ENCODE results near the gene IL11.

Gene IL11

DNA sequence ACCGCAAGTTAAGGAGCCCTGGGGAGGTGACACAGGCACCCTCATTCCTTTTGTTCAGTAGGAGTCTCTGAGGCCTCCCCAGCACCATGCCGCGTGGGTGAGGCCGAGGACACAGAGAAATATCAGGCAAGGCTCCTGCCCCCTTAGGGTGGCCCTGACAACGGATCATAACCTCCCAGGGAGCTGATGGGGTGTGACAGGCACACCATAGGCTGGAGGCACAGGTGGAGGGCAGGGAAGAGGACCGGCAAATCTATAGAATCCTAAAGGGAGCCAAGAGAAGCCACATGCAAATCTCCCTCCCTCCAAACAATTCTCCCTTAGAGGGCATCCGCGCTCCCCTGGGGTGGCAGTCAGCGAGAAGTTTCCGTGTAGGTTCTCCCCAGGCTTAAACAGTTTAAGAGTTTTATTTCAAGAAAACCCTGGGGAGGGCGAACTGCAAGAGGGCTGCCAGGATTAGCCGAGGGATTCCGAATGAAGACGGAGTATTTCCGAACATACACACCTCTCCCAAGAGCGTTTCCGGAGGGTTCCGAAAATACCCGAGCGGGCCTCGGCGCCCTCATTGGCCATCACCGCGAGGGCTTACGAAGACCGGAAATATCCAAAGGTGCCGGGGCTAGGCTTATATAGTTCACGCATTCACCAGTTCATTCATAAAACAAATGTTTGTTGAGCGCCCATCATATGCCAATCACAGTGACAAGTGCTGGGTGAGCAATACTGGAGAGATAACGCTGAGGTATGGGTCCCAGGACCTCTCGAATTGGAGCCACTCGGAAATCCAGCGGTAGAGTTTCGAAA lies 14.9 kb upstream of the IL11 start:
- TF ChIP-seq, protein P1, sequence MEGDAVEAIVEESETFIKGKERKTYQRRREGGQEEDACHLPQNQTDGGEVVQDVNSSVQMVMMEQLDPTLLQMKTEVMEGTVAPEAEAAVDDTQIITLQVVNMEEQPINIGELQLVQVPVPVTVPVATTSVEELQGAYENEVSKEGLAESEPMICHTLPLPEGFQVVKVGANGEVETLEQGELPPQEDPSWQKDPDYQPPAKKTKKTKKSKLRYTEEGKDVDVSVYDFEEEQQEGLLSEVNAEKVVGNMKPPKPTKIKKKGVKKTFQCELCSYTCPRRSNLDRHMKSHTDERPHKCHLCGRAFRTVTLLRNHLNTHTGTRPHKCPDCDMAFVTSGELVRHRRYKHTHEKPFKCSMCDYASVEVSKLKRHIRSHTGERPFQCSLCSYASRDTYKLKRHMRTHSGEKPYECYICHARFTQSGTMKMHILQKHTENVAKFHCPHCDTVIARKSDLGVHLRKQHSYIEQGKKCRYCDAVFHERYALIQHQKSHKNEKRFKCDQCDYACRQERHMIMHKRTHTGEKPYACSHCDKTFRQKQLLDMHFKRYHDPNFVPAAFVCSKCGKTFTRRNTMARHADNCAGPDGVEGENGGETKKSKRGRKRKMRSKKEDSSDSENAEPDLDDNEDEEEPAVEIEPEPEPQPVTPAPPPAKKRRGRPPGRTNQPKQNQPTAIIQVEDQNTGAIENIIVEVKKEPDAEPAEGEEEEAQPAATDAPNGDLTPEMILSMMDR (conservative IDR thresholded peaks at IDR 0.05; ENCODE audit: low read depth): no peak
- ChIA-PET POLR2A (ENCODE audit: low non-redundant PET) (interaction anchor here (0.6 to 1.7 kb wide), 4 partner anchors 17 to 84 kb away, joined by 3 to 9 read pairs (median 4); partner anchors contain the start of gene KMT5C), CTCF (interaction anchor here (1.1 to 1.3 kb wide), 3 partner anchors 21 to 97 kb away, joined by 3 read pairs; no protein-coding TSS in a partner anchor)
- H3K27ac ChIP-seq: peak overlapping the region; percentile 98
- peak; percentile 89 for DNase-seq (ENCODE audit: low spot score)

DNA sequence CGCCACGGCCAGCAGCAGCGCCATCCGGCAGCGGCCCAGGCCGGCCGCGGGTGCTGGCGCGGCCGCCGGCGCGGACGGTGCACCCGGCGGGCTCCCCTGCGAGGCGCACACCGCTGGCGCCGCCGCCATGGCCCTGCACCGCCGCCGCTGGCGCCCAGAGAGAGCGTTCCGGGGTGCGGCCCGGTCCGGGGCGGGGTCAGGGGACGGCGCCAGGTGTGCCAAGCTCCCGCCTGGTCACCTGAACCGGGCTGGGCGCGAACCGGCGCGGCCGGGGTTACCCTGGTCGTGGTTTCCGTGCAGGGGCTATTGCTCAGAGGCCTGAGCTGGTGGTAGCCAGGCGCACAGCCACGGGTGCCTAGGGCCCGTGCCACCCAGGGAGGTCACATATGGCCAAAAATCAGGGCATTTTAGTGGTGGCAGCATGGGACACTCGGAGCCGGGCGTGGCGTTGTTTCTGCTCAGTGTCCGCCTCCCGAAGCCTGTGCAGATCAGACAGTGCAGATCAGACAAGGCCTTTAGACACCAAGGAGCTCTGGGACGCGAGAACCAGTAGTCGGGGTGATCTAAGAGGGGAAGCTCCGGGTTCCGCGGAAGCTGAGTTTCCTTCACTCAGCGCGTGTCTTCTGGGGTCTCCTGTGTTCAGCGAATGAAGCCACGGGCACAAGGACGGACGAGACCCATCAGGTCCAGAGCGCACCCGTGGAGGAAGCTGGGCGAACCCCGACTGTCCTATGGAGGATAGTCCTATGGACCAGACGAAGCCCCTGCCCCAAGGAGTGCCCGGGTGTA lies 14.1 kb upstream of the IL11 start, which contains the start of gene TMEM238:
Gene TMEM238 (minus strand): TSS at position 162 of the 789 bp plus-strand sequence. CDS start 33 bp downstream, at position 129.
- peak within 1 kb of the TSS; percentile 98 for H3K27ac ChIP-seq
- TF ChIP-seq, protein P1 (conservative IDR thresholded peaks at IDR 0.05; ENCODE audit: low read depth): peak; percentile 23; the same call in 1 of the 2 replicates
- no peak for DNase-seq (ENCODE audit: low spot score)
- ChIA-PET CTCF (interaction anchor here (0.5 to 2.0 kb wide), 14 partner anchors 15 to 294 kb away, joined by 3 to 21 read pairs (median 3); partner anchors contain the start of gene KMT5C), POLR2A (ENCODE audit: low non-redundant PET) (interaction anchor here (0.6 to 1.7 kb wide), 14 partner anchors 12 to 241 kb away, joined by 3 to 9 read pairs (median 4); partner anchors contain the start of genes HSPBP1, KMT5C and UBE2S)

DNA sequence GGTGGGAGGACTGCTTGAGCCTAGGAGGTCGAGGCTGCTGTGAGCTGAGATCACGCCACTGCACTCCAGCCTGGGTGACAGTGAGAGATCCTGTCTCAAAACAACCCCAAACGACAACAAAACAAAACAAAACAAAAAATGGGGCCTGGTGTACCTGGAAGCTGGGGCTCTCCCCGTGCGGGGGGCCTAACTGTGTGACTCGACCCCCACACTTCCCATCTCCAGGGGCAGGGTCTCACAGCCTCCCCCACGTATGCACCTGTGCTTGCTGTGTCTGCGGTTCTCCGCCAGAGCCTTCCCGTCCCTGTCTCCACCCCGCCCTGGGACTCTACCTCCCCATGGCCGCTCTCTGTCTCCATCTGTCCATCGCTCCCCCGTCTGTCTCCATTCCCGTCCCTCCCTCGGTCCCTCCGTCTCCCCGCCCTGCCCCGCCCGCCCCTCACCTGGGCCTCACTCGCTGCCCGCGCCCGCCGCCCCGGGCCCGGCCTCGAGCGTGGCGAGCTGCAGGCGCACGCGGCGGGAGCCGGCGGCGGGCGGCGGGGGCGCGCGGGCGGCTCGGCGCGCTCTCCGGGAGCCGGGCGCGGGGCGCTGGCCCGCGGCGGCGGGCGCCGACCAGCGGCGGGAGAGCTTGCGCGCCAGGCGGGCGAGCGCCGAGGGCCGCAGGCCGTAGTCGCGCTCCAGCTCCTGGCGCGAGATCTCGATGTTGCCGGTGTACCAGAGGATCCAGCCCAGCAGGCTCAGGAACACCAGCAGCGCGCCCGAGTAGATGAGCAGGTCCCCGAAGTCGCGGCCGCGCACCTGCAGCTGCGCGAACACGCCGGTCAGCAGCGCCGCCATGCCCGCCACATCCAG lies 13.2 kb upstream of the IL11 start:
- POLR2A ChIA-PET (ENCODE audit: low non-redundant PET): interaction anchor here (0.6 to 1.7 kb wide), 11 partner anchors 11 to 240 kb away, joined by 3 to 9 read pairs (median 4); partner anchors contain the start of genes HSPBP1, KMT5C and UBE2S
- DNase-seq (ENCODE audit: low spot score): no peak
- CTCF ChIA-PET: interaction anchor here (0.5 to 2.0 kb wide), 15 partner anchors 14 to 293 kb away, joined by 3 to 21 read pairs (median 3); partner anchors contain the start of genes KMT5C and TMEM150B
- TF ChIP-seq, protein P1 (conservative IDR thresholded peaks at IDR 0.05; ENCODE audit: low read depth): peak; percentile 59
- H3K27ac ChIP-seq: peak overlapping the region; percentile 98

DNA sequence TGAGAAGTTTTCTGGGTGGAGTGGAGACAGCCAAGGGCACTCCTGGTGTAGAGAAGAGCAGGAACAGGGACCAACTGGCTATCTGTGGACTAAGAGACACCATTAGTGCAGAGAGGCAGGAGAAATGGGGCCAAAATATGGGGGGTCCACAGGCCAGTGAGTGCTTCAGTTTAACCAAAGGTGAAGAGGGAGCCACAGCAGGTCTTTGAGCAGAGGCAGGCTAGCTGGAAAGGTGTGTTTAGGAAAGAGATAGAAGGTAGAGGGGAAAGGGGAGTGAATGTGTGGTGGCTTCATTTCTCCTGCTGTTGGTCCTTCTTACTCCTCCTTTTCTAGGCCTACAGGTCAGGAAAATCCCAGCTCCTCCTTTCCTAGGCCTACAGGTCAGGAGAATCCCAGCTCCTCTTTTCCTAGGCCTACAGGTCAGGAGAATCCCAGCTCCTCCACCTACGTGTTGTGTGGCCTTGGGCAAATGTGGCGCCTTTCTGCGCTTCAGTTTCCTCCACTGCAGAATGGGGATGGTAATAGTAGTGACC lies 12.3 kb upstream of the IL11 start:
- H3K27ac ChIP-seq: peak overlapping the region; percentile 98
- POLR2A ChIA-PET (ENCODE audit: low non-redundant PET): interaction anchor here (0.6 kb wide), 1 partner anchor 53 kb away, joined by 6 read pairs; no protein-coding TSS in a partner anchor
- TF ChIP-seq, protein P1 (conservative IDR thresholded peaks at IDR 0.05; ENCODE audit: low read depth): no peak
- CTCF ChIA-PET: interaction anchor here (1.0 to 2.0 kb wide), 5 partner anchors 43 to 90 kb away, joined by 3 to 21 read pairs (median 4); partner anchors contain the start of genes KMT5C and TMEM150B
- DNase-seq (ENCODE audit: low spot score): no peak

DNA sequence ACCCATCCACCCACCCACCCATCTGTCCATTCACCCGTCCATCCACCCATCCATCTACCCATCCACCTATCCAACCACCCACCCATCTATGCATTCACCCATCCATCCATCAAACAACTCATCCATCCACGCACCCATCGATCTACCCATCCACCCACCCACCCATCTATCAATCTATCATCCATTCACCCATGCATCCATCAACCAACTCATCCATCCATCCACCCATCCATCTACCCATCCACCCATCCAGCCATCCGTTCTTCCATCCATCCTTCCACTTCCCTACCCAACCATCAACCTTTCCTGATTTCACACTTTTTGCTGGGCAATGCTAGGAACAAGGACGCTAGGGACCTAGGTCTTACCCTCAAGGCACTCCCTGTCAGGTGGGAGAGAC lies 11.8 kb upstream of the IL11 start:
- TF ChIP-seq, protein P1 (conservative IDR thresholded peaks at IDR 0.05; ENCODE audit: low read depth): no peak
- ChIA-PET POLR2A (ENCODE audit: low non-redundant PET) (no interaction called here), CTCF (no interaction called here)
- no peak overlapping the region for H3K27ac ChIP-seq
- no peak for DNase-seq (ENCODE audit: low spot score)
